ENCODE data around the gene SCLT1. TPM values are rescaled to one million over a fixed set of nuclear protein-coding genes. Genes with fewer than 3 reads are reported as not detected.

SCLT1 gene
- total and polyA plus RNA-seq, 7 donors: 3.0 to 18.8 (median 9.9) TPM

- no peak for DNase-seq
- Histone ChIP-seq H3K4me3 (no peak overlapping the region), H3K9me3 (no peaks in the 10 kb centered on the region), H3K27ac (no peak overlapping the region), H3K4me1 (peaks cover 0 to 49% (median 40%) of the 10 kb centered on the region in 4 donors), H3K36me3 (peaks cover 20 to 68% (median 23%) of the 10 kb centered on the region in 4 donors), H3K27me3 (no peaks in the 10 kb centered on the region)
- TF ChIP-seq POLR2A (IDR thresholded peaks at IDR 0.05) (no peak), EP300 (IDR thresholded peaks at IDR 0.05) (no peak), CTCF (IDR thresholded peaks at IDR 0.05) (no peak), POLR2AphosphoS5 (IDR thresholded peaks at IDR 0.05) (no peak)
- WGBS, 2 donors: 78 to 84% methylated on average over 14 of the region's 14 CpGs
- intact Hi-C loops (cut with DNase I): loop anchor here (1.0 to 10.0 kb wide), 7 partner anchors 200 to 671 kb away; partner anchors contain the start of gene PGRMC2
These were observed 230.6 kb downstream of the SCLT1 start for GRCh38 chr4:128862608-128863311.

GRCh38 chr4:128861856-128862518 is 231.4 kb downstream of the SCLT1 start:
- 57 to 89% methylated on average over 13 of the region's 13 CpGs for WGBS, 2 donors
- H3K9me3 ChIP-seq: no peaks in the 10 kb centered on the region
- H3K4me1 ChIP-seq: peaks cover 0 to 49% (median 40%) of the 10 kb centered on the region in 4 donors
- no peaks in the 10 kb centered on the region for H3K27me3 ChIP-seq
- TF ChIP-seq POLR2A (IDR thresholded peaks at IDR 0.05): no peak
- no peak for TF ChIP-seq CTCF (IDR thresholded peaks at IDR 0.05)
- TF ChIP-seq POLR2AphosphoS5 (IDR thresholded peaks at IDR 0.05): no peak
- no peak for TF ChIP-seq EP300 (IDR thresholded peaks at IDR 0.05)
- peaks cover 23 to 68% (median 28%) of the 10 kb centered on the region in 4 donors for H3K36me3 ChIP-seq
- no peak for DNase-seq
- intact Hi-C loops (cut with DNase I): loop anchor here (2.0 to 10.0 kb wide), 6 partner anchors 49 to 577 kb away; partner anchors contain the start of gene PGRMC2
- no peak overlapping the region for H3K27ac ChIP-seq
- no peak overlapping the region for H3K4me3 ChIP-seq

GRCh38 chr4:128859887-128860677 is 233.3 kb downstream of the SCLT1 start:
- Histone ChIP-seq H3K27me3 (no peaks in the 10 kb centered on the region), H3K27ac (peak overlapping the region in 3 of 4 donors; percentile 10 to 70 (median 65)), H3K4me1 (peaks cover 0 to 49% (median 40%) of the 10 kb centered on the region in 4 donors), H3K9me3 (no peaks in the 10 kb centered on the region), H3K36me3 (peaks cover 23 to 71% (median 41%) of the 10 kb centered on the region in 4 donors), H3K4me3 (no peak overlapping the region)
- DNase-seq: no peak
- WGBS, 2 donors: 59 to 81% methylated on average over 6 of the region's 6 CpGs
- intact Hi-C loops (cut with DNase I): loop anchor here (2.0 to 10.0 kb wide), 6 partner anchors 47 to 575 kb away; partner anchors contain the start of gene PGRMC2
- peak in 3 of 4 donors; percentile 37 to 61 (median 52) for TF ChIP-seq POLR2AphosphoS5 (IDR thresholded peaks at IDR 0.05)
- no peak for TF ChIP-seq CTCF (IDR thresholded peaks at IDR 0.05)
- TF ChIP-seq EP300 (IDR thresholded peaks at IDR 0.05): no peak
- TF ChIP-seq POLR2A (IDR thresholded peaks at IDR 0.05): no peak

- Histone ChIP-seq H3K27me3 (no peaks in the 10 kb centered on the region), H3K27ac (peak overlapping the region; percentile 10 to 70 (median 46)), H3K9me3 (no peaks in the 10 kb centered on the region), H3K4me3 (no peak overlapping the region), H3K4me1 (peaks cover 0 to 49% (median 40%) of the 10 kb centered on the region in 4 donors), H3K36me3 (peaks cover 23 to 76% (median 45%) of the 10 kb centered on the region in 4 donors)
- DNase-seq: no peak
- 80 to 91% methylated on average over 18 of the region's 18 CpGs for WGBS, 2 donors
- intact Hi-C loops (cut with DNase I): no loop called here
- peak in 1 of 4 donors; percentile 5 for TF ChIP-seq POLR2AphosphoS5 (IDR thresholded peaks at IDR 0.05)
- TF ChIP-seq EP300 (IDR thresholded peaks at IDR 0.05): no peak
- TF ChIP-seq CTCF (IDR thresholded peaks at IDR 0.05): no peak
- TF ChIP-seq POLR2A (IDR thresholded peaks at IDR 0.05): no peak
These were observed 234.3 kb downstream of the SCLT1 start for GRCh38 chr4:128858879-128859671.

All from sigmoid colon (tissue), 7 donors.